Thoracic aorta (tissue), 2 donors: Measurements from ENCODE around the gene TIMP3. TPM values are rescaled to one million over a fixed set of nuclear protein-coding genes. Genes with fewer than 3 reads are reported as not detected.

ENCODE experiments used
- ATAC-seq: fragments of 150-250 bp; one replicate; pipeline ENCODE4 v1.8.0; 2017; ENCODE audit warnings: low read depth; ENCODE audit not compliant: insufficient number of reproducible peaks, low FRiP score
- DNase-seq: peaks from one replicate; pipeline ENCODE4 v3.0.0-alpha.2; 2020; ENCODE audit warnings: low spot score
- H3K27ac ChIP-seq, 2 donors: fragments of 200-600 bp; sonication (generic); 1 replicate in 1 of 2; 2 replicates in 1 of 2; pipeline ENCODE4 v1.5.1; 2016; ENCODE audit warnings: mild to moderate bottlenecking in 2 of 2, moderate library complexity in 2 of 2
- H3K27me3 ChIP-seq: fragments of 200-600 bp; sonication (generic); replicated peaks from 2 replicates; pipeline ENCODE4 v1.6.0; 2016; ENCODE audit warnings: mild to moderate bottlenecking; ENCODE audit not compliant: insufficient read depth
- H3K36me3 ChIP-seq: fragments of 200-600 bp; sonication (generic); one replicate; pipeline ENCODE4 v1.5.1; 2016
- H3K4me1 ChIP-seq, 2 donors: fragments of 200-600 bp; sonication (generic); 1 replicate in 1 of 2; 2 replicates in 1 of 2; pipeline versions ENCODE4 v1.5.1 to v1.6.0; 2016; ENCODE audit warnings: low read depth in 2 of 2, mild to moderate bottlenecking in 1 of 2; ENCODE audit not compliant: control insufficient read depth in 1 of 2
- H3K4me3 ChIP-seq: fragments of 200-600 bp; sonication (generic); 2 replicates; pipeline ENCODE4 v1.5.1; 2016; ENCODE audit warnings: mild to moderate bottlenecking
- H3K9me3 ChIP-seq: fragments of 200-600 bp; sonication (generic); 2 replicates; pipeline ENCODE4 v1.5.1; 2016
- total RNA-seq, 2 donors: library from RNA; depleted of rRNA; stranded (reverse); fragments of >200 nt; gene quantifications; one replicate each; pipeline versions ENCODE4 v1.1.0 to v1.2.3, GENCODE V29; 2016
- TF ChIP-seq, protein P1 (sequence below): fragments of 200-600 bp; sonication (generic); IDR thresholded peaks from one replicate; pipeline ENCODE4 v1.5.1; 2019; ENCODE audit warnings: antibody characterized with exemption

The TIMP3 gene
- total RNA-seq, 2 donors from 2014 or later = 471 to 756 TPM

DNA sequence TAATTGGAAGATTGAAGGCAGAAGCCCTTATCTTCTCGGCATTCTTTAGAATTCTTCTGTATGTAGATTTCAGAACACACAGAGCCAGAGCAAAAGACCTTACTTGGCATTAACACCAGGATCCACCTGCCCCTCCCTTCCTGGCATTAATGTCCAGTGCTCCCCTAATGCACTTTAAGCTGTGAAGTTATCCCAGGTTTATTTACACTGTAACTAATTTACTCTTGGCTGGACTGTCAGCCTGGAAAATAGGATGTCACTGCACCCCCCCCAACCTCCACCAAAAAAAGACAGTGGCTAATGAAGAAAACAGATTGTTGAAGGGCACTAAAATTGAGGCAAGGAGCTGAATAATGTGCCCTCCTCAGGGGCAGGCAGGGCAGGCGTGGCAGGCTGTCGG is 30.1 kb downstream of the TIMP3 start:
- peaks cover 8 to 63% of the 10 kb centered on the region in 2 donors for H3K4me1 ChIP-seq
- H3K27ac ChIP-seq = peak overlapping the region; percentile 36 to 41
- no peaks in the 10 kb centered on the region for H3K27me3 ChIP-seq
- H3K36me3 ChIP-seq = no peaks in the 10 kb centered on the region
- H3K4me3 ChIP-seq = no peak overlapping the region
- no peaks in the 10 kb centered on the region for H3K9me3 ChIP-seq
- DNase-seq (no peak), ATAC-seq (no peak)
- TF ChIP-seq, protein P1, sequence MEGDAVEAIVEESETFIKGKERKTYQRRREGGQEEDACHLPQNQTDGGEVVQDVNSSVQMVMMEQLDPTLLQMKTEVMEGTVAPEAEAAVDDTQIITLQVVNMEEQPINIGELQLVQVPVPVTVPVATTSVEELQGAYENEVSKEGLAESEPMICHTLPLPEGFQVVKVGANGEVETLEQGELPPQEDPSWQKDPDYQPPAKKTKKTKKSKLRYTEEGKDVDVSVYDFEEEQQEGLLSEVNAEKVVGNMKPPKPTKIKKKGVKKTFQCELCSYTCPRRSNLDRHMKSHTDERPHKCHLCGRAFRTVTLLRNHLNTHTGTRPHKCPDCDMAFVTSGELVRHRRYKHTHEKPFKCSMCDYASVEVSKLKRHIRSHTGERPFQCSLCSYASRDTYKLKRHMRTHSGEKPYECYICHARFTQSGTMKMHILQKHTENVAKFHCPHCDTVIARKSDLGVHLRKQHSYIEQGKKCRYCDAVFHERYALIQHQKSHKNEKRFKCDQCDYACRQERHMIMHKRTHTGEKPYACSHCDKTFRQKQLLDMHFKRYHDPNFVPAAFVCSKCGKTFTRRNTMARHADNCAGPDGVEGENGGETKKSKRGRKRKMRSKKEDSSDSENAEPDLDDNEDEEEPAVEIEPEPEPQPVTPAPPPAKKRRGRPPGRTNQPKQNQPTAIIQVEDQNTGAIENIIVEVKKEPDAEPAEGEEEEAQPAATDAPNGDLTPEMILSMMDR = no peak

DNA sequence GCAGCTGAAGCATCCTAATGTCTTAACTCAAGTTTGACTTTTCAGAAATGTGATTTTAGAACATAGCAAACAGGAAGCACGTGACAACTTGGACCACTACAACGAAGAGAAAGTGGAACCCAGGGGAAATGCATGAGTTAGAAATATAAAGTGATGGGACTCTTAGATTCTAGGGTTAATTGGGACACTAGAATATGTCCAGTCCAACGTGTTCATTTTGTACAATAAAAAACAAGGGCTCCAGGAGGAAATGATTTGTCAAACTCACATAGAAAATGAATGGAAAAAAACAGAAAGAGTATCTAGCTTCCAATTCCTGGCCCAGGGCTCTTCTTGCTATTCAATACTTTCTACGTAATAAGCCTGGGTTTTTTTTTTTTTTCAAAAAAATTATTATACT is 30.7 kb downstream of the TIMP3 start:
- TF ChIP-seq, protein P1 = no peak
- H3K4me1 ChIP-seq = peaks cover 12 to 63% of the 10 kb centered on the region in 2 donors
- H3K27ac ChIP-seq = peak overlapping the region; percentile 36 to 41
- H3K36me3 ChIP-seq = no peaks in the 10 kb centered on the region
- no peaks in the 10 kb centered on the region for H3K27me3 ChIP-seq
- H3K4me3 ChIP-seq = no peak overlapping the region
- no peak for ATAC-seq
- no peaks in the 10 kb centered on the region for H3K9me3 ChIP-seq
- DNase-seq = no peak

DNA sequence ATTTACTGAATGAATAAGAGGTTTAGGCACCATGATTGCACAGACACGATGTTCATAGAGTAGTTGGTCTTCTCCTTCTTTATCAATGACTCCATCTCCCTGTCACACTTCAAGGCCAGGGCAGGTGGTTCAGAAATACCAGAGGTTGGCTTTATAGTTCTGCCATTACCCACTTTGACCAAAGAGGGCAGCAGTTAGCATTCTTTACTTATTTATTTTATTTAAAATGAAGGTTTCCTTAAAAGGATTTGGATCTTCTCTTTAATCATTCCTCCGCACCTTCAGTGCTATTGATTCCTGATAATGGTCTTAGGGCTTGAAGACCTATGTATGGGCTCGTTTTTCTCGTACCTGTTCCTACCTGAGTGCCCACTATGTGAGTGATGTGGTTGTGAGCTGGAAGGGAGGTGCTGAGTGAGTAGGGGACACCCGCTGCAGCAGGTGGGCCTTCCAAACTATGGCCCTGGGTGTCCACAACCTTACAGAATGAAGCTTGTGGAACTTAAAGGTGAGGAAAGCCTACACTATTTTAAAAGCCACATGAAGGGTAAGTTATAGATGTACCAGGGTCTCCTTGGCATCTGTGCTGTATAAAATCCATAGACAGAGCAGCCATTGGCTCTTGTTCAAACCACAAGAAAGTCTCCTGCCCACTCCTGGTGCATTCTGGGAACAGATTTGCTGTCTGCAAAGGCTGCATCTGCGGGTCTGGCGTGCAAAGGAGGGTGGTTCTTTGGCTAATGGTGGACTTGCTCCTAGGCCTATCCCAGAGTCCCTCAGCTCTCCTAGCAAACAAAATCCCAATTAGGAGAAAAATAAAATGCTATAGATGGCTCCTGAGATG is 35.0 kb downstream of the TIMP3 start:
- ATAC-seq (no peak), DNase-seq (no peak)
- Histone ChIP-seq H3K27me3 (no peaks in the 10 kb centered on the region), H3K27ac (peak overlapping the region; percentile 3 to 27), H3K4me3 (no peak overlapping the region), H3K9me3 (no peaks in the 10 kb centered on the region), H3K36me3 (no peaks in the 10 kb centered on the region), H3K4me1 (peaks cover 26 to 78% of the 10 kb centered on the region in 2 donors)
- TF ChIP-seq, protein P1 = peak; percentile 47

DNA sequence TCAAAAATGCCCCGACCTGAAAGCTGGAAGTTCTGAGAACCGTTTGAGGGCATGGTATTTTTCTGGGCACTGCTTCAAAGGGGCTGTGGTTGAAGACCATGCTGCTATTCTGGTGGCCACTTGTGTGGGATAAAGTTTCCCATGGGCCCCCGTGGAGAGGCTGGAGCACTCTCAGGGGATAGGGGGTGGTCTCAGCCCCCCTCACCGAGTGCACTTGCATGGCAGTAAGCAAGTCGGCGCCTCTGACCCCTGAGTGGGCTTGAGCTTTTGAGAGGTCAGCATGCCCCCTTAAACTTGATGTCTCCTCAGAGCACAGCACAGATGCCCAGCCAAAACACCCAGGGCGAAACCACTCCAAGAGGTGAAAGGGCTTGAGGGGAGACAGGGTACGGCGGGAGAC is 35.6 kb downstream of the TIMP3 start:
- no peak for ATAC-seq
- Histone ChIP-seq H3K4me3 (no peak overlapping the region), H3K9me3 (no peaks in the 10 kb centered on the region), H3K4me1 (peaks cover 23 to 72% of the 10 kb centered on the region in 2 donors), H3K27ac (peak overlapping the region in 1 of 2 donors; percentile 27), H3K36me3 (no peaks in the 10 kb centered on the region), H3K27me3 (no peaks in the 10 kb centered on the region)
- no peak for DNase-seq
- TF ChIP-seq, protein P1 = no peak

DNA sequence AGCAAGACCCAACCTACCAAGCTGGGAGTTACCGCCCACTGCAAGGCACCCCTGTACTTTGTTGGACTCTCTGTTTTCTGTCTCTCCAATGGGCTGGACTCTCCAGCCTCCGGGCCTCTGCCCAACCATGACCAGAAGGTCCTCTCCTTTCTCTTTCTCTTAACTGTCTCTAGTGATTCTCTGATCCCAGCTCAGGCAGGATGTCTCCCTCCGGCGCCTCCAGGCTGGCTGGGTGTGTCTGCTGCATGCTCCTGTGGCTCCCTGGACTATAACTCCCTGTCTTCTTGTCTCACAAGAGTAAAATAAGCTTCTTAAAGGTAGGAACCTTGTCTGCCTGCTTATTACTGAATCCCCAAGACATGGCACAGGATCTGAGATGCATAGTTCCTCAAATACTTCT is 36.3 kb downstream of the TIMP3 start:
- no peak for DNase-seq

More for the DNA sequence above, 36.3 kb downstream of the TIMP3 start:
- TF ChIP-seq, protein P1 = no peak
- Histone ChIP-seq H3K36me3 (no peaks in the 10 kb centered on the region), H3K4me1 (peaks cover 20 to 72% of the 10 kb centered on the region in 2 donors), H3K4me3 (no peak overlapping the region), H3K9me3 (no peaks in the 10 kb centered on the region), H3K27ac (peak overlapping the region; percentile 15 to 90), H3K27me3 (no peaks in the 10 kb centered on the region)
- no peak for ATAC-seq
